ENCODE measurements around the gene ZMYM2.

The ZMYM2 gene

GRCh38 chr13:19978831-19979437 lies 20.4 kb downstream of the ZMYM2 start:
- peaks cover 79% of the 10 kb centered on the region for H3K36me3 ChIP-seq (ENCODE audit: insufficient read depth, low read length)
- H3K9me3 ChIP-seq (ENCODE audit: low read length): peaks cover 21% of the 10 kb centered on the region
- H4K20me1 ChIP-seq (ENCODE audit: insufficient read depth, low read length): 0 out of 2 replicates have a peak, but pooled peaks cover 2% of the 10 kb centered on the region
- no peaks in the 10 kb centered on the region for H3K4me1 ChIP-seq (ENCODE audit: insufficient read depth, low read length, severe bottlenecking)
- H3K79me2 ChIP-seq (ENCODE audit: insufficient read depth, low read length): peaks cover 72% of the 10 kb centered on the region
- H3K4me3 ChIP-seq (ENCODE audit: low read depth, low read length, poor library complexity, severe bottlenecking): no peak overlapping the region
- no peaks in the 10 kb centered on the region for H3F3A ChIP-seq (ENCODE audit: insufficient read depth, low read length)
- no peak overlapping the region for H3K4me2 ChIP-seq (ENCODE audit: low read length)
- H3K27ac ChIP-seq (ENCODE audit: low read depth, low read length, poor library complexity, severe bottlenecking): no peak overlapping the region
- no peaks in the 10 kb centered on the region for H3K9me2 ChIP-seq (ENCODE audit: low read depth, low read length)
- H3K9ac ChIP-seq (ENCODE audit: low read length): no peak overlapping the region
- H3K27me3 ChIP-seq (ENCODE audit: insufficient read depth, low read length): no peaks in the 10 kb centered on the region
- no peak for TF ChIP-seq EZH2 (IDR thresholded peaks at IDR 0.05; ENCODE audit: borderline replicate concordance, low read length)
- TF ChIP-seq CTCF (IDR thresholded peaks at IDR 0.05; ENCODE audit: low read length): no peak
- no peak overlapping the region for H2AFZ ChIP-seq (ENCODE audit: low read length)

- Histone ChIP-seq H3K4me1 (ENCODE audit: insufficient read depth, low read length, severe bottlenecking) (peaks cover 11% of the 10 kb centered on the region), H2AFZ (ENCODE audit: low read length) (no peak overlapping the region), H3K27me3 (ENCODE audit: insufficient read depth, low read length) (no peaks in the 10 kb centered on the region), H3K27ac (ENCODE audit: low read depth, low read length, poor library complexity, severe bottlenecking) (no peak overlapping the region), H4K20me1 (ENCODE audit: insufficient read depth, low read length) (0 out of 2 replicates have a peak, but pooled peaks cover 4% of the 10 kb centered on the region), H3K79me2 (ENCODE audit: insufficient read depth, low read length) (peaks cover 80% of the 10 kb centered on the region), H3K36me3 (ENCODE audit: insufficient read depth, low read length) (peaks cover 65% of the 10 kb centered on the region), H3K9ac (ENCODE audit: low read length) (no peak overlapping the region), H3K9me3 (ENCODE audit: low read length) (peaks cover 8% of the 10 kb centered on the region; the same call in 1 of the 2 replicates), H3K9me2 (ENCODE audit: low read depth, low read length) (no peaks in the 10 kb centered on the region), H3K4me3 (ENCODE audit: low read depth, low read length, poor library complexity, severe bottlenecking) (no peak overlapping the region), H3F3A (ENCODE audit: insufficient read depth, low read length) (no peaks in the 10 kb centered on the region), H3K4me2 (ENCODE audit: low read length) (no peak overlapping the region)
- TF ChIP-seq EZH2 (IDR thresholded peaks at IDR 0.05; ENCODE audit: borderline replicate concordance, low read length) (no peak), CTCF (IDR thresholded peaks at IDR 0.05; ENCODE audit: low read length) (no peak)
Measured at GRCh38 chr13:19981685-19982238, 23.2 kb downstream of the ZMYM2 start.

- Histone ChIP-seq H3K4me2 (ENCODE audit: low read length) (no peak overlapping the region), H2AFZ (ENCODE audit: low read length) (no peak overlapping the region), H3K9ac (ENCODE audit: low read length) (no peak overlapping the region), H4K20me1 (ENCODE audit: insufficient read depth, low read length) (0 out of 2 replicates have a peak, but pooled peaks cover 4% of the 10 kb centered on the region), H3K9me3 (ENCODE audit: low read length) (peaks cover 7% of the 10 kb centered on the region; the same call in 1 of the 2 replicates), H3K4me3 (ENCODE audit: low read depth, low read length, poor library complexity, severe bottlenecking) (no peak overlapping the region), H3K27ac (ENCODE audit: low read depth, low read length, poor library complexity, severe bottlenecking) (no peak overlapping the region), H3K79me2 (ENCODE audit: insufficient read depth, low read length) (peaks cover 78% of the 10 kb centered on the region), H3K4me1 (ENCODE audit: insufficient read depth, low read length, severe bottlenecking) (peaks cover 11% of the 10 kb centered on the region), H3K27me3 (ENCODE audit: insufficient read depth, low read length) (no peaks in the 10 kb centered on the region), H3K9me2 (ENCODE audit: low read depth, low read length) (no peaks in the 10 kb centered on the region), H3K36me3 (ENCODE audit: insufficient read depth, low read length) (peaks cover 58% of the 10 kb centered on the region), H3F3A (ENCODE audit: insufficient read depth, low read length) (no peaks in the 10 kb centered on the region)
- TF ChIP-seq CTCF (IDR thresholded peaks at IDR 0.05; ENCODE audit: low read length) (no peak), EZH2 (IDR thresholded peaks at IDR 0.05; ENCODE audit: borderline replicate concordance, low read length) (no peak)
Measured at GRCh38 chr13:19982447-19983043, 24.0 kb downstream of the ZMYM2 start.

All from OCI-LY1 (cell line).